Measurements from ENCODE around the gene GALNT11.

DNA sequence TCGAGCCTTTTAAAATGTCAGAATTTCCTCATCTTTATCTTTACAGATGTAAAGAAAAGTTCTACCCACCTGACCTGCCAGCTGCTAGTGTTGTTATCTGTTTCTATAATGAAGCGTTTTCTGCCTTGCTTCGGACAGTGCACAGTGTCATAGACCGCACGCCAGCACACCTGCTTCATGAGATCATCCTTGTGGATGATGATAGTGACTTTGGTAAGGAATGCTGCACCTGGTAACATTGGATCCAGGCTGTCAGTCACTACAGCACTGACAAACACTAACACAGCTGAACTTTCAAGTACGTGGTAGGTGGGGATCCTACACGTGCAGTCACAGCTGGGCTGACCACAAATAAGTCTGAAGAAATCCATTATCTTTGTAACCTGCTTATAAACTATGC lies 77.6 kb downstream of the GALNT11 start:
- TF ChIP-seq, protein P1, sequence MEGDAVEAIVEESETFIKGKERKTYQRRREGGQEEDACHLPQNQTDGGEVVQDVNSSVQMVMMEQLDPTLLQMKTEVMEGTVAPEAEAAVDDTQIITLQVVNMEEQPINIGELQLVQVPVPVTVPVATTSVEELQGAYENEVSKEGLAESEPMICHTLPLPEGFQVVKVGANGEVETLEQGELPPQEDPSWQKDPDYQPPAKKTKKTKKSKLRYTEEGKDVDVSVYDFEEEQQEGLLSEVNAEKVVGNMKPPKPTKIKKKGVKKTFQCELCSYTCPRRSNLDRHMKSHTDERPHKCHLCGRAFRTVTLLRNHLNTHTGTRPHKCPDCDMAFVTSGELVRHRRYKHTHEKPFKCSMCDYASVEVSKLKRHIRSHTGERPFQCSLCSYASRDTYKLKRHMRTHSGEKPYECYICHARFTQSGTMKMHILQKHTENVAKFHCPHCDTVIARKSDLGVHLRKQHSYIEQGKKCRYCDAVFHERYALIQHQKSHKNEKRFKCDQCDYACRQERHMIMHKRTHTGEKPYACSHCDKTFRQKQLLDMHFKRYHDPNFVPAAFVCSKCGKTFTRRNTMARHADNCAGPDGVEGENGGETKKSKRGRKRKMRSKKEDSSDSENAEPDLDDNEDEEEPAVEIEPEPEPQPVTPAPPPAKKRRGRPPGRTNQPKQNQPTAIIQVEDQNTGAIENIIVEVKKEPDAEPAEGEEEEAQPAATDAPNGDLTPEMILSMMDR (IDR thresholded peaks at IDR 0.05; ENCODE audit: insufficient read depth, low read length): no peak
- TF ChIP-seq, protein P2, sequence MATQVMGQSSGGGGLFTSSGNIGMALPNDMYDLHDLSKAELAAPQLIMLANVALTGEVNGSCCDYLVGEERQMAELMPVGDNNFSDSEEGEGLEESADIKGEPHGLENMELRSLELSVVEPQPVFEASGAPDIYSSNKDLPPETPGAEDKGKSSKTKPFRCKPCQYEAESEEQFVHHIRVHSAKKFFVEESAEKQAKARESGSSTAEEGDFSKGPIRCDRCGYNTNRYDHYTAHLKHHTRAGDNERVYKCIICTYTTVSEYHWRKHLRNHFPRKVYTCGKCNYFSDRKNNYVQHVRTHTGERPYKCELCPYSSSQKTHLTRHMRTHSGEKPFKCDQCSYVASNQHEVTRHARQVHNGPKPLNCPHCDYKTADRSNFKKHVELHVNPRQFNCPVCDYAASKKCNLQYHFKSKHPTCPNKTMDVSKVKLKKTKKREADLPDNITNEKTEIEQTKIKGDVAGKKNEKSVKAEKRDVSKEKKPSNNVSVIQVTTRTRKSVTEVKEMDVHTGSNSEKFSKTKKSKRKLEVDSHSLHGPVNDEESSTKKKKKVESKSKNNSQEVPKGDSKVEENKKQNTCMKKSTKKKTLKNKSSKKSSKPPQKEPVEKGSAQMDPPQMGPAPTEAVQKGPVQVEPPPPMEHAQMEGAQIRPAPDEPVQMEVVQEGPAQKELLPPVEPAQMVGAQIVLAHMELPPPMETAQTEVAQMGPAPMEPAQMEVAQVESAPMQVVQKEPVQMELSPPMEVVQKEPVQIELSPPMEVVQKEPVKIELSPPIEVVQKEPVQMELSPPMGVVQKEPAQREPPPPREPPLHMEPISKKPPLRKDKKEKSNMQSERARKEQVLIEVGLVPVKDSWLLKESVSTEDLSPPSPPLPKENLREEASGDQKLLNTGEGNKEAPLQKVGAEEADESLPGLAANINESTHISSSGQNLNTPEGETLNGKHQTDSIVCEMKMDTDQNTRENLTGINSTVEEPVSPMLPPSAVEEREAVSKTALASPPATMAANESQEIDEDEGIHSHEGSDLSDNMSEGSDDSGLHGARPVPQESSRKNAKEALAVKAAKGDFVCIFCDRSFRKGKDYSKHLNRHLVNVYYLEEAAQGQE (IDR thresholded peaks at IDR 0.05; ENCODE audit: insufficient replicate concordance, low read depth): no peak
- TF ChIP-seq POLR2AphosphoS5 (IDR thresholded peaks at IDR 0.05; ENCODE audit: low read depth) (no peak), GABPA (IDR thresholded peaks at IDR 0.05; ENCODE audit: low read depth) (no peak)
